Left ventricle myocardium superior (tissue), 1 donor: Measurements from ENCODE around the gene NXN. TPM values are rescaled to one million over a fixed set of nuclear protein-coding genes. Genes with fewer than 3 reads are reported as not detected.
"Not testable (repeated sequence)": the region's sequence is repeated elsewhere in the genome, so short reads cannot be mapped to it uniquely, and the experiment has no call there.

ENCODE experiments used
- ATAC-seq: fragments of 200-7000 bp; cut with Tn5 transposase; one replicate; pipeline ENCODE4 v1.9.1; 2020; ENCODE audit warnings: mild to moderate bottlenecking, moderate library complexity
- DNase-seq: peaks from one replicate; pipeline ENCODE4 v3.0.0-alpha.2; 2020
- intact Hi-C: fragments of 100-400 bp; cut with micrococcal nuclease; formaldehyde crosslinking; loops from one replicate; pipeline ENCODE4 v1.11.0; 2022
- total RNA-seq: library from RNA; stranded (reverse); fragmentation: NEBNext Ultra II Directional; extraction: Animal tissue kit (Norgen Biotek cat#: 25700); gene quantifications from one replicate; pipeline ENCODE4 v1.2.1, GENCODE V29; 2021
- donor health status: DM: no; HTN: yes; CAD: no; lungs with severe emphysema.

The NXN gene
- total RNA-seq, 1 donor from 2014 or later: 18.9 TPM

GRCh38 chr17:800446-801242 lies 178.9 kb downstream of the NXN start:
- intact Hi-C loops: no loop called here

GRCh38 chr17:799261-799660 lies 180.3 kb downstream of the NXN start:
- no peak for ATAC-seq
- intact Hi-C loops: loop anchor here (10.0 kb wide), 1 partner anchor 246 kb away; no protein-coding TSS in a partner anchor
- no peak for DNase-seq

More at GRCh38 chr17:800446-801242, 178.9 kb downstream of the NXN start:
- DNase-seq (no peak), ATAC-seq (no peak)

GRCh38 chr17:798246-798645 lies 181.3 kb downstream of the NXN start:
- no peak for DNase-seq
- intact Hi-C loops: loop anchor here (10.0 kb wide), 1 partner anchor 247 kb away; no protein-coding TSS in a partner anchor
- ATAC-seq: no peak

GRCh38 chr17:797236-797840 lies 182.2 kb downstream of the NXN start:
- ATAC-seq (no peak), DNase-seq (no peak)
- intact Hi-C loops: loop anchor here (10.0 kb wide), 1 partner anchor 247 kb away; no protein-coding TSS in a partner anchor

GRCh38 chr17:796609-797008 lies 183.0 kb downstream of the NXN start:
- DNase-seq (no peak), ATAC-seq (no peak)
- intact Hi-C loops: loop anchor here (10.0 kb wide), 1 partner anchor 248 kb away; no protein-coding TSS in a partner anchor

GRCh38 chr17:795721-796120 lies 183.9 kb downstream of the NXN start:
- ATAC-seq: no peak
- intact Hi-C loops: loop anchor here (10.0 kb wide), 1 partner anchor 249 kb away; no protein-coding TSS in a partner anchor
- DNase-seq: no peak

GRCh38 chr17:795276-795675 lies 184.3 kb downstream of the NXN start:
- DNase-seq: peak; percentile 35
- intact Hi-C loops: loop anchor here (10.0 kb wide), 1 partner anchor 250 kb away; no protein-coding TSS in a partner anchor
- peak; percentile 2 for ATAC-seq

GRCh38 chr17:794876-795275 lies 184.7 kb downstream of the NXN start:
- ATAC-seq: peak; percentile 83
- intact Hi-C loops: loop anchor here (5.0 to 10.0 kb wide), 2 partner anchors 187 to 250 kb away; no protein-coding TSS in a partner anchor
- peak; percentile 92 for DNase-seq

GRCh38 chr17:792277-792676 lies 187.3 kb downstream of the NXN start:
- intact Hi-C loops: loop anchor here (5.0 to 10.0 kb wide), 2 partner anchors 190 to 253 kb away; no protein-coding TSS in a partner anchor
- ATAC-seq (no peak), DNase-seq (no peak)

- DNase-seq (no peak), ATAC-seq (no peak)
- intact Hi-C loops: loop anchor here (5.0 to 10.0 kb wide), 2 partner anchors 190 to 253 kb away; no protein-coding TSS in a partner anchor
These were observed 187.7 kb downstream of the NXN start for GRCh38 chr17:791829-792228.

- ATAC-seq: not testable (repeated sequence)
- intact Hi-C loops: loop anchor here (5.0 to 10.0 kb wide), 2 partner anchors 191 to 254 kb away; no protein-coding TSS in a partner anchor
- peak; percentile 56 for DNase-seq
These were observed 188.7 kb downstream of the NXN start for GRCh38 chr17:790874-791247.

GRCh38 chr17:789931-790873 lies 189.4 kb downstream of the NXN start:
- peak; percentile 57 for ATAC-seq

GRCh38 chr17:789160-789840 lies 190.3 kb downstream of the NXN start:
- intact Hi-C loops: no loop called here
- DNase-seq (no peak), ATAC-seq (no peak)

More at GRCh38 chr17:789931-790873, 189.4 kb downstream of the NXN start:
- intact Hi-C loops: loop anchor here (5.0 to 10.0 kb wide), 2 partner anchors 192 to 255 kb away; no protein-coding TSS in a partner anchor
- peak; percentile 66 for DNase-seq

GRCh38 chr17:788551-788950 lies 191.0 kb downstream of the NXN start:
- DNase-seq: no peak
- intact Hi-C loops: no loop called here
- ATAC-seq: no peak

GRCh38 chr17:787641-788221 lies 191.8 kb downstream of the NXN start:
- ATAC-seq (no peak), DNase-seq (no peak)
- intact Hi-C loops: no loop called here

GRCh38 chr17:785901-786300 lies 193.7 kb downstream of the NXN start:
- ATAC-seq, DNase-seq, intact Hi-C loops: not testable (repeated sequence)

GRCh38 chr17:784143-784542 lies 195.4 kb downstream of the NXN start:
- no peak for ATAC-seq
- DNase-seq: no peak
- intact Hi-C loops: no loop called here
